Stimulated activated CD8-positive, alpha-beta memory T cell treated with anti-CD3 and anti-CD28 coated beads, Interleukin-7, amount 100 ng/mL, for 4 hours (primary cell): ENCODE results near the gene HTRA1.

Source experiments
- DNase-seq, 2 donors: peaks; one replicate each; pipeline ENCODE4 v3.0.0-alpha.2; 2020; ENCODE audit warnings: low read depth in 2 of 2

HTRA1 gene

GRCh38 chr10:122454603-122455080 lies 6.7 kb upstream of the HTRA1 start, which contains the start of gene ARMS2:
Gene ARMS2 (plus strand): TSS chr10:122454653. CDS start chr10:122454728, 75 bp downstream.
- no peak for DNase-seq

GRCh38 chr10:122455376-122456079 lies 5.8 kb upstream of the HTRA1 start:
- no peak for DNase-seq

GRCh38 chr10:122457934-122458333 lies 3.4 kb upstream of the HTRA1 start:
- no peak for DNase-seq

GRCh38 chr10:122458693-122459092 lies 2.7 kb upstream of the HTRA1 start:
- no peak for DNase-seq

- DNase-seq = no peak
Observed at GRCh38 chr10:122459561-122460273, 1.6 kb upstream of the HTRA1 start.

GRCh38 chr10:122460891-122461293 lies 461 bp upstream of the HTRA1 start:
- no peak for DNase-seq

GRCh38 chr10:122461729-122462532 lies 578 bp downstream of the HTRA1 start:
- no peak for DNase-seq

- DNase-seq = no peak
Observed at GRCh38 chr10:122462533-122463465, 1.4 kb downstream of the HTRA1 start.

GRCh38 chr10:122463466-122464249 lies 2.3 kb downstream of the HTRA1 start:
- no peak for DNase-seq

- no peak for DNase-seq
Observed at GRCh38 chr10:122464250-122464510, 2.8 kb downstream of the HTRA1 start.

GRCh38 chr10:122464586-122464985 lies 3.2 kb downstream of the HTRA1 start:
- DNase-seq = no peak

- no peak for DNase-seq
Observed at GRCh38 chr10:122465401-122466040, 4.2 kb downstream of the HTRA1 start.

- DNase-seq = no peak
Observed at GRCh38 chr10:122466951-122467381, 5.6 kb downstream of the HTRA1 start.

- no peak for DNase-seq
Observed at GRCh38 chr10:122467701-122468100, 6.3 kb downstream of the HTRA1 start.

GRCh38 chr10:122468307-122468925 lies 7.1 kb downstream of the HTRA1 start:
- DNase-seq = no peak

- DNase-seq = no peak
Observed at GRCh38 chr10:122468926-122469781, 7.8 kb downstream of the HTRA1 start.

GRCh38 chr10:122469848-122470247 lies 8.5 kb downstream of the HTRA1 start:
- DNase-seq = no peak

GRCh38 chr10:122471531-122472177 lies 10.3 kb downstream of the HTRA1 start:
- DNase-seq = no peak
